Measurements from ENCODE around the gene GAPVD1.
A peak's percentile ranks its signal among the peaks of the same experiment; 100 is the strongest.

GAPVD1 gene

DNA sequence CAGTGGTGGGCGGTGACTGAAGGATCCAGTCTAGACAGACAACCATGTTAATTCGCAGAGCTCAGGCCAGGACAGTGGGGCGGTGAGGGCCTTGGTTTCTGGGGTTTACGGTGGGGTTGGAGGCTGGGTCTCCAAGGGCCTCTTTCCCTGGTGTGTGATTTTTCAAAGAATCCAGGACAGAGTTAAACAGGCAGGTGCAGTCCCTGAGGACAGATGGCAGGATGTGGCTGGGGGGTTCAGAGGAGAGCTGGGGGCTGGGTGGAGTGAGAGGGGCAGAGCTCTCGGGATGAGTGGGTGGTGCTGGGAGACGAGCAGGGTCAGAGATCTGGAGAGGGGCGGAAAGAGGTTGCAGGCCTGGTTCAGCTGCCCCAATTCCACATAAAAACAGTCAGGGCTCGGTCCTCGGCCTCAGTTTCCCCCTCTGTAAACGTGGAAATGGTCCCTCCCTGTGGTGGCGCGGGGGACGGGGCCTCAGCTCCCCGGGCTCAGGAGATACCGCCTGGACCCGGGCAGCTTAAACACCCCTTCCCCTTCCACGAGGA, 145.9 kb downstream of the GAPVD1 start:
- no CpG with 5 or more reads among the region's 17 CpGs for WGBS (ENCODE audit: extremely low coverage, insufficient coverage, insufficient read length)
- H3K27me3 ChIP-seq (ENCODE audit: insufficient read depth, low read length) = no peaks in the 10 kb centered on the region
- H3K4me3 ChIP-seq (ENCODE audit: low read depth, low read length) = peak overlapping the region; percentile 50
- H3K79me2 ChIP-seq (ENCODE audit: control insufficient read depth, insufficient read depth, low read length, poor library complexity) = peaks cover 7% of the 10 kb centered on the region
- H4K91ac ChIP-seq (ENCODE audit: low read depth, low read length) = peak overlapping the region; percentile 42
- peak overlapping the region; percentile 79 for H3K4me2 ChIP-seq (ENCODE audit: low read length)
- H2BK120ac ChIP-seq (ENCODE audit: insufficient read depth, low read length, poor library complexity) = peak overlapping the region; percentile 81
- H3K14ac ChIP-seq (ENCODE audit: low read length) = peak overlapping the region; percentile 47
- peaks cover 7% of the 10 kb centered on the region for H3K79me1 ChIP-seq (ENCODE audit: low read length)
- no peak overlapping the region for H2AK5ac ChIP-seq (ENCODE audit: low read length)
- no peak overlapping the region for H3K9ac ChIP-seq (ENCODE audit: low read length)
- H3K4me1 ChIP-seq (ENCODE audit: control insufficient read depth in 1 of 2, insufficient read depth in 2 of 2, low read length in 2 of 2) = peaks cover 0 to 3% of the 10 kb centered on the region in 2 experiments
- H3K23ac ChIP-seq (ENCODE audit: low read length) = no peak overlapping the region
- peak overlapping the region; percentile 39 for H4K12ac ChIP-seq (ENCODE audit: low read depth, low read length)
- no peak for DNase-seq
- H2AFZ ChIP-seq (ENCODE audit: insufficient read depth, low read length, poor library complexity) = peak overlapping the region; percentile 46
- H3K36me3 ChIP-seq (ENCODE audit: control insufficient read depth in 1 of 2, insufficient read depth in 2 of 2, low read length in 2 of 2) = no peaks in the 10 kb centered on the region
- H3K18ac ChIP-seq (ENCODE audit: low read length) = peak overlapping the region; percentile 50
- no peak overlapping the region for H2BK5ac ChIP-seq (ENCODE audit: low read depth, low read length, poor library complexity)
- H2BK12ac ChIP-seq (ENCODE audit: low read length) = peak overlapping the region; percentile 47
- H4K8ac ChIP-seq (ENCODE audit: low read depth, low read length) = peak overlapping the region; percentile 71
- peaks cover 3% of the 10 kb centered on the region for H3K9me3 ChIP-seq (ENCODE audit: insufficient read depth, low read depth, low read length)
- no peak overlapping the region for H3K4ac ChIP-seq (ENCODE audit: low read depth, low read length)
- no peak overlapping the region for H3K27ac ChIP-seq (ENCODE audit: low read depth, low read length)

- Histone ChIP-seq H3K4me1 (ENCODE audit: control insufficient read depth in 1 of 2, insufficient read depth in 2 of 2, low read length in 2 of 2) (peaks cover 0 to 3% of the 10 kb centered on the region in 2 experiments), H3K4me2 (ENCODE audit: low read length) (peak overlapping the region; percentile 79), H4K12ac (ENCODE audit: low read depth, low read length) (peak overlapping the region; percentile 95), H3K14ac (ENCODE audit: low read length) (peak overlapping the region; percentile 85), H3K79me2 (ENCODE audit: control insufficient read depth, insufficient read depth, low read length, poor library complexity) (peaks cover 7% of the 10 kb centered on the region), H3K79me1 (ENCODE audit: low read length) (peaks cover 7% of the 10 kb centered on the region), H2AK5ac (ENCODE audit: low read length) (peak overlapping the region; percentile 50), H3K18ac (ENCODE audit: low read length) (peak overlapping the region; percentile 93), H3K9ac (ENCODE audit: low read length) (peak overlapping the region; percentile 49), H3K27ac (ENCODE audit: low read depth, low read length) (no peak overlapping the region), H3K36me3 (ENCODE audit: control insufficient read depth in 1 of 2, insufficient read depth in 2 of 2, low read length in 2 of 2) (no peaks in the 10 kb centered on the region), H2BK120ac (ENCODE audit: insufficient read depth, low read length, poor library complexity) (peak overlapping the region; percentile 86), H3K27me3 (ENCODE audit: insufficient read depth, low read length) (no peaks in the 10 kb centered on the region), H2BK12ac (ENCODE audit: low read length) (peak overlapping the region; percentile 60), H3K9me3 (ENCODE audit: insufficient read depth, low read depth, low read length) (peaks cover 3% of the 10 kb centered on the region), H4K8ac (ENCODE audit: low read depth, low read length) (peak overlapping the region; percentile 96), H2BK5ac (ENCODE audit: low read depth, low read length, poor library complexity) (peak overlapping the region; percentile 3), H3K4ac (ENCODE audit: low read depth, low read length) (peak overlapping the region; percentile 50), H4K91ac (ENCODE audit: low read depth, low read length) (peak overlapping the region; percentile 87), H3K23ac (ENCODE audit: low read length) (no peak overlapping the region), H2AFZ (ENCODE audit: insufficient read depth, low read length, poor library complexity) (peak overlapping the region; percentile 92), H3K4me3 (ENCODE audit: low read depth, low read length) (peak overlapping the region; percentile 72)
- no CpG with 5 or more reads among the region's 104 CpGs for WGBS (ENCODE audit: extremely low coverage, insufficient coverage, insufficient read length)
- DNase-seq = peak; percentile 38 to 79
These were observed 146.6 kb downstream of the GAPVD1 start for GRCh38 chr9:125407974-125408900.

DNA sequence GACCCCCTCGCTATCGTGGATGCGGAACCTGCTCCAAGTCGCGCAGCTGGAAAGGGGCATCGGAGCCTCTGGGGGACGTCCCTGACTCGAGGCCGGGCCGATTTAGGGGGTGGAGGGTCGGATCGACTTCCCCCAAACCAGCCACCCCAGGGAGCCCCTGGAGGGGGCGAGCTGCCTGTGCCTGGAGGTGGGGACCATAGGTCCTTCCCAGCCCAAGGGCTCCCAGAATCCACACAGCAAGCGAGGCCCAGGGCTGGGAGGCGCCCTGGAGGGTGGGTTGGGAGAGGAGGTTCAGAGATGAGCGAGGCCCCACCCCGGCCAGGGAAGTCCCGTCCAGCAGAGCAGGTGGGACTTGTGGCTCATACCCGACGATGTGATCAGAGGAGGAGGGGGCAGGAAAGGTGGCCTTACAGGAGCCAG, 147.6 kb downstream of the GAPVD1 start:
- no peak overlapping the region for H3K14ac ChIP-seq (ENCODE audit: low read length)
- no CpG with 5 or more reads among the region's 20 CpGs for WGBS (ENCODE audit: extremely low coverage, insufficient coverage, insufficient read length)
- no peak overlapping the region for H2BK5ac ChIP-seq (ENCODE audit: low read depth, low read length, poor library complexity)
- H3K27ac ChIP-seq (ENCODE audit: low read depth, low read length) = no peak overlapping the region
- H2AK5ac ChIP-seq (ENCODE audit: low read length) = no peak overlapping the region
- no peak overlapping the region for H4K8ac ChIP-seq (ENCODE audit: low read depth, low read length)
- no peaks in the 10 kb centered on the region for H3K36me3 ChIP-seq (ENCODE audit: control insufficient read depth in 1 of 2, insufficient read depth in 2 of 2, low read length in 2 of 2)
- H3K79me2 ChIP-seq (ENCODE audit: control insufficient read depth, insufficient read depth, low read length, poor library complexity) = peaks cover 7% of the 10 kb centered on the region
- H3K4me3 ChIP-seq (ENCODE audit: low read depth, low read length) = no peak overlapping the region
- DNase-seq = no peak
- peaks cover 7% of the 10 kb centered on the region for H3K79me1 ChIP-seq (ENCODE audit: low read length)
- H2AFZ ChIP-seq (ENCODE audit: insufficient read depth, low read length, poor library complexity) = no peak overlapping the region
- no peak overlapping the region for H2BK12ac ChIP-seq (ENCODE audit: low read length)
- H3K4me1 ChIP-seq (ENCODE audit: control insufficient read depth in 1 of 2, insufficient read depth in 2 of 2, low read length in 2 of 2) = peaks cover 0 to 3% of the 10 kb centered on the region in 2 experiments
- no peak overlapping the region for H3K23ac ChIP-seq (ENCODE audit: low read length)
- no peak overlapping the region for H4K91ac ChIP-seq (ENCODE audit: low read depth, low read length)
- no peak overlapping the region for H2BK120ac ChIP-seq (ENCODE audit: insufficient read depth, low read length, poor library complexity)
- H3K9ac ChIP-seq (ENCODE audit: low read length) = no peak overlapping the region
- no peak overlapping the region for H3K18ac ChIP-seq (ENCODE audit: low read length)
- H3K4ac ChIP-seq (ENCODE audit: low read depth, low read length) = no peak overlapping the region
- H3K27me3 ChIP-seq (ENCODE audit: insufficient read depth, low read length) = no peaks in the 10 kb centered on the region
- H4K12ac ChIP-seq (ENCODE audit: low read depth, low read length) = no peak overlapping the region
- H3K9me3 ChIP-seq (ENCODE audit: insufficient read depth, low read depth, low read length) = peaks cover 3% of the 10 kb centered on the region
- H3K4me2 ChIP-seq (ENCODE audit: low read length) = no peak overlapping the region

- Histone ChIP-seq H3K14ac (ENCODE audit: low read length) (no peak overlapping the region), H2BK12ac (ENCODE audit: low read length) (no peak overlapping the region), H2AK5ac (ENCODE audit: low read length) (no peak overlapping the region), H3K4ac (ENCODE audit: low read depth, low read length) (no peak overlapping the region), H3K36me3 (ENCODE audit: control insufficient read depth in 1 of 2, insufficient read depth in 2 of 2, low read length in 2 of 2) (no peaks in the 10 kb centered on the region), H3K18ac (ENCODE audit: low read length) (no peak overlapping the region), H4K91ac (ENCODE audit: low read depth, low read length) (no peak overlapping the region), H3K79me1 (ENCODE audit: low read length) (peaks cover 7% of the 10 kb centered on the region), H2BK120ac (ENCODE audit: insufficient read depth, low read length, poor library complexity) (no peak overlapping the region), H3K4me1 (ENCODE audit: control insufficient read depth in 1 of 2, insufficient read depth in 2 of 2, low read length in 2 of 2) (peaks cover 0 to 3% of the 10 kb centered on the region in 2 experiments), H2AFZ (ENCODE audit: insufficient read depth, low read length, poor library complexity) (no peak overlapping the region), H2BK5ac (ENCODE audit: low read depth, low read length, poor library complexity) (no peak overlapping the region), H3K79me2 (ENCODE audit: control insufficient read depth, insufficient read depth, low read length, poor library complexity) (peaks cover 7% of the 10 kb centered on the region), H3K23ac (ENCODE audit: low read length) (no peak overlapping the region), H3K27me3 (ENCODE audit: insufficient read depth, low read length) (no peaks in the 10 kb centered on the region), H4K8ac (ENCODE audit: low read depth, low read length) (no peak overlapping the region), H3K4me2 (ENCODE audit: low read length) (no peak overlapping the region), H4K12ac (ENCODE audit: low read depth, low read length) (no peak overlapping the region), H3K27ac (ENCODE audit: low read depth, low read length) (no peak overlapping the region), H3K9me3 (ENCODE audit: insufficient read depth, low read depth, low read length) (peaks cover 3% of the 10 kb centered on the region), H3K4me3 (ENCODE audit: low read depth, low read length) (no peak overlapping the region), H3K9ac (ENCODE audit: low read length) (no peak overlapping the region)
- DNase-seq = peak; percentile 82 to 84
- 100% methylated on average over 1 of the region's 13 CpGs for WGBS (ENCODE audit: extremely low coverage, insufficient coverage, insufficient read length)
These were observed 148.3 kb downstream of the GAPVD1 start for GRCh38 chr9:125409637-125410521.
